Measurements from ENCODE around the gene ACSL1.

DNA sequence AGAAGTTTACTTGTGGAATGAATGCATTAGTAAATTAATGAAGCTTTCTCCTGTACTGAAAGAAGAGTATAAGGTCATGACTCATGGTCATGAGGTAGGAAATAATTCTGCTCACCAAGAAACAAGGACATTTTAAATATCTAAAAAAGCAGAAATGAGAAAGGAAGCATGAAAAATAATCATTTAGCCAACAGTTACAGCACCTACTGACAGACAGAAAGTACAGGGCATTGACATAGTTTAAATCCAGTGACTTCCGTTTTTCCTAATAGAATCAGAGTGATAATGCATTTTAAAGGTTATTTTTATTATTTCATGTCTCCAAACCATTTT is 30.5 kb upstream of the ACSL1 start:
- TF ChIP-seq CTCF (IDR thresholded peaks at IDR 0.05) (no peak), POLR2A (IDR thresholded peaks at IDR 0.05) (no peak), EP300 (IDR thresholded peaks at IDR 0.05) (no peak)

Measured in ovary (tissue), 3 donors.